HT-29 (cell line): ENCODE measurements around the gene RSPO4. TPM values are rescaled to one million over a fixed set of nuclear protein-coding genes. Genes with fewer than 3 reads are reported as not detected.

Experiments
- DNase-seq: peaks from one replicate; pipeline ENCODE4 v3.0.0-alpha.2; 2015; ENCODE audit warnings: low spot score
- total RNA-seq: library from RNA; depleted of rRNA; stranded (reverse); fragments of >200 nt; shearing (Covaris generic); gene quantifications from 2 replicates; pipeline ENCODE4 v1.2.3, GENCODE V29; 2014; rRNA removed

The RSPO4 gene
- total RNA-seq, 1 experiment from 2014 or later = not detected

GRCh38 chr20:910132-910869 lies 91.8 kb downstream of the RSPO4 start:
- DNase-seq = no peak

GRCh38 chr20:909641-910040 lies 92.5 kb downstream of the RSPO4 start:
- DNase-seq = no peak

Other genes with a start within 250 kb of the RSPO4 start
- gene SLC52A3, start 233.8 kb downstream of the RSPO4 start, total RNA-seq = 21.2 and 33.7 TPM in 2 replicates
- 34.5 and 37.1 TPM in 2 replicates for gene FAM110A, start 168.6 kb downstream of the RSPO4 start, total RNA-seq
- not detected in 2 replicates for gene ANGPT4, start 86.0 kb downstream of the RSPO4 start, total RNA-seq
- gene PSMF1, start 116.3 kb upstream of the RSPO4 start, total RNA-seq = 47.2 and 50.7 TPM in 2 replicates
- gene TMEM74B, start 182.7 kb upstream of the RSPO4 start, total RNA-seq = 8.8 and 8.9 TPM in 2 replicates
- 0.13 TPM in 1 of 2 replicates, not detected in the other for gene C20orf202, start 201.1 kb upstream of the RSPO4 start, total RNA-seq
- gene RAD21L1, start 223.7 kb upstream of the RSPO4 start, total RNA-seq = not detected in 2 replicates